Thymus (tissue), 11 donors: Measurements from ENCODE around the gene SLC52A1. TPM values are rescaled to one million over a fixed set of nuclear protein-coding genes. Genes with fewer than 3 reads are reported as not detected.

Experiments
- DNase-seq, 9 donors: peaks; one replicate each; pipeline ENCODE4 v3.0.0-alpha.2; 2013; ENCODE audit warnings: low spot score in 9 of 9, low read depth in 6 of 9, missing footprints in 1 of 9
- H3K27ac ChIP-seq, 2 donors: one replicate each; pipeline ENCODE4 v1.5.1; 2013; ENCODE audit warnings: control low read depth in 1 of 2, low read depth in 1 of 2, low read length in 1 of 2, mild to moderate bottlenecking in 1 of 2, moderate library complexity in 1 of 2
- H3K27me3 ChIP-seq, 2 donors: one replicate each; pipeline ENCODE4 v1.5.1; 2013; ENCODE audit warnings: low read length in 1 of 2; ENCODE audit not compliant: control insufficient read depth in 2 of 2, insufficient read depth in 1 of 2
- H3K36me3 ChIP-seq, 2 donors: one replicate each; pipeline ENCODE4 v1.5.1; 2013; ENCODE audit warnings: low read length in 1 of 2, mild to moderate bottlenecking in 1 of 2, moderate library complexity in 1 of 2; ENCODE audit not compliant: control insufficient read depth in 2 of 2, insufficient read depth in 2 of 2
- H3K4me1 ChIP-seq, 2 donors: one replicate each; pipeline ENCODE4 v1.5.1; 2013; ENCODE audit warnings: low read length in 2 of 2; ENCODE audit not compliant: control insufficient read depth in 2 of 2, insufficient read depth in 2 of 2
- H3K4me3 ChIP-seq, 2 donors: one replicate each; pipeline ENCODE4 v1.5.1; 2013; ENCODE audit warnings: low read length in 2 of 2, control low read depth in 1 of 2, mild to moderate bottlenecking in 1 of 2
- H3K9me3 ChIP-seq, 2 donors: one replicate each; pipeline ENCODE4 v1.5.1; 2013; ENCODE audit warnings: low read length in 1 of 2, mild to moderate bottlenecking in 1 of 2; ENCODE audit not compliant: control insufficient read depth in 2 of 2, insufficient read depth in 1 of 2
- WGBS: extraction: QIAGEN DNeasy Blood & Tissue Kit; methylation state at CpG from one replicate; pipeline ENCODE4 v1.1.7; 2013; 5-methylcytosine and 5-hydroxymethylcytosine counted together
- polyA plus RNA-seq: library from polyadenylated mRNA; stranded (reverse); fragments of 200-250 nt; gene quantifications from one replicate; pipeline ENCODE4 v1.2.3, GENCODE V29; 2013
- total RNA-seq: library from RNA; stranded (reverse); fragments of 120-200 nt; gene quantifications from one replicate; pipeline ENCODE4 v1.2.4, GENCODE V29; 2013
- donor health status: healthy.

SLC52A1 gene
- total and polyA plus RNA-seq, 2 donors: 0.80 to 0.96 TPM

DNA sequence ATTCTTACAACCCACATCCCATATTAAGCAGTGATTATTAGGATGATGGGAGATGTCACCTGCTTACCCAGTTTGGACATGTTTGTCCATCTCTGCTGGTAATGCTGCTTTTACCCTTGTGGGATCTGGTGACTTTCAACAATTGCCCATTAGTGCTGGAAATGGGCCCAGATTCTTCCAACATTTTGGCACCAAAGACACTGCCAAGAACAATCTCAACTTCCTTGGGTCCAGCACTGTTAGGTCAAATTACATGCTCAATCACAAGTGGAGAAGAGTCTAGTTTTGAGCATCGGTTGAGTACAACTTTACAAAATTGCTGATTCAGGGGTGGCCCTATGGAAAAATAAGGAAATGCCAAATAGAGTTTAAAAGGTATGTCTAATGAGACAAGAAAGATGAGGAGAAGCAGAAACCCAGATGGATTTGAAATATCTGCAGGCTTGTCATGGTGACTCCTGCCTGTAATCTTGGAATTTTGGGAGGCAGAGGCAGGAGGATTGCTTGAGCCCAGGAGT, 30.1 kb upstream of the SLC52A1 start:
- Histone ChIP-seq H3K9me3 (no peaks in the 10 kb centered on the region), H3K4me1 (no peaks in the 10 kb centered on the region), H3K27me3 (peaks cover 0 to 2% of the 10 kb centered on the region in 2 donors), H3K27ac (no peak overlapping the region), H3K36me3 (no peaks in the 10 kb centered on the region), H3K4me3 (no peak overlapping the region)
- WGBS: 81% methylated on average over 1 of the region's 1 CpG
- no peak for DNase-seq

DNA sequence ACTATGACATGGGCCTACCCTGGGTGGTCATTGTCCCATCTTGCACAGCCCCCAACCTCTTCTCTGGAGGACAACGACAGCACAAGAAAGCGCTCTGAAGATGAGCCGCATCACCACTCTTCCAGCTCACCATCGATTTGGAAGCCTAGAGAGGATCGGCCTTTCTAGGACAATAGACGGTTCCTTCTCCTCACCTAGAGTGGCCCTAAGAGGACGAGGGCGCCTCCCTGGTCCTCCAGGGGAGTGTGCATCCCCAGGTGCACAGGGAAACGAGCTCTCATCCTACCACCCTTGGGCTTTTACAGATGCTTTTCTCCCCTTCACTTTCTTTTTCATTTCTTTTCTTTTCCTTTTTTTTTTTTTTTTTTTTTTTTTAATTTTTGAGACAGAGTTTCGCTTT, 20.3 kb upstream of the SLC52A1 start:
- H3K4me3 ChIP-seq: no peak overlapping the region

DNA sequence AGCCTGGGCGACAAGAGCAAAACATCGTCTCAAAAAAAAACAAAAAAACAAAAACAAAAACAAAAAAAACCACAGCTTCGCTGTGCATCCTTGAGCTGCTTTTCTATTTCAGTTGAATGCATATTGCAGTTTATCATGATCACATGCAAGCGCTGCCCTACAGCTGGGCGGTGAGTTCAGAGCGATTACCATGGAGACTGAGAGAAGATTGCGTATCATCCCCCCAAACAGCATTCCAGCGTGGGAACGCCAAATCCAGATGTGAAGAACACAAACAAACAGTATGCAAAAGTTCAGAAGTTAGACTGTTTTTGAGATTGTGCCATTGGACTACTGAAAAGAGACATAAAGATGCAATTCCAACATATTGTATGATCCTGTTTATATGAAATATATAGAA, 15.1 kb upstream of the SLC52A1 start:
- no peaks in the 10 kb centered on the region for H3K36me3 ChIP-seq
- H3K9me3 ChIP-seq: no peaks in the 10 kb centered on the region
- DNase-seq: no peak
- peaks cover 0 to 12% of the 10 kb centered on the region in 2 donors for H3K4me1 ChIP-seq
- no peak overlapping the region for H3K4me3 ChIP-seq
- no peak overlapping the region for H3K27ac ChIP-seq
- 77% methylated on average over 9 of the region's 9 CpGs for WGBS
- H3K27me3 ChIP-seq: no peaks in the 10 kb centered on the region

More for the DNA sequence above, 20.3 kb upstream of the SLC52A1 start:
- Histone ChIP-seq H3K36me3 (no peaks in the 10 kb centered on the region), H3K27ac (no peak overlapping the region), H3K9me3 (no peaks in the 10 kb centered on the region), H3K27me3 (no peaks in the 10 kb centered on the region), H3K4me1 (no peaks in the 10 kb centered on the region)
- DNase-seq: no peak
- WGBS: 95% methylated on average over 10 of the region's 10 CpGs

- 72% methylated on average over 5 of the region's 5 CpGs for whole genome bisulfite sequencing
- Histone ChIP-seq H3K4me3 (no peak overlapping the region), H3K27me3 (no peaks in the 10 kb centered on the region), H3K27ac (peak overlapping the region; percentile 47 to 77), H3K9me3 (no peaks in the 10 kb centered on the region), H3K4me1 (peaks cover 0 to 12% of the 10 kb centered on the region in 2 donors), H3K36me3 (no peaks in the 10 kb centered on the region)
- peak in 5 of 9 donors; percentile 30 to 76 (median 48) for DNase-seq
Measured at GRCh38 chr17:5049314-5049841, 14.2 kb upstream of the SLC52A1 start.

GRCh38 chr17:5047446-5047845, 12.2 kb upstream of the SLC52A1 start:
- Histone ChIP-seq H3K4me1 (peaks cover 0 to 14% of the 10 kb centered on the region in 2 donors), H3K4me3 (no peak overlapping the region), H3K36me3 (no peaks in the 10 kb centered on the region), H3K9me3 (no peaks in the 10 kb centered on the region), H3K27me3 (no peaks in the 10 kb centered on the region), H3K27ac (no peak overlapping the region)
- no peak for DNase-seq
- WGBS: 68% methylated on average over 2 of the region's 2 CpGs

GRCh38 chr17:5045496-5045895, 10.3 kb upstream of the SLC52A1 start:
- DNase-seq: no peak
- no peaks in the 10 kb centered on the region for H3K36me3 ChIP-seq
- no peaks in the 10 kb centered on the region for H3K9me3 ChIP-seq
- no peak overlapping the region for H3K27ac ChIP-seq
- H3K4me3 ChIP-seq: no peak overlapping the region
- no peaks in the 10 kb centered on the region for H3K27me3 ChIP-seq
- peaks cover 0 to 22% of the 10 kb centered on the region in 2 donors for H3K4me1 ChIP-seq
- 54% methylated on average over 6 of the region's 6 CpGs for WGBS

- no peak overlapping the region for H3K27ac ChIP-seq
- H3K4me3 ChIP-seq: no peak overlapping the region
- H3K4me1 ChIP-seq: peaks cover 0 to 15% of the 10 kb centered on the region in 2 donors
- H3K36me3 ChIP-seq: no peaks in the 10 kb centered on the region
- no peaks in the 10 kb centered on the region for H3K9me3 ChIP-seq
- no peak for DNase-seq
- H3K27me3 ChIP-seq: no peaks in the 10 kb centered on the region
- WGBS: 96% methylated on average over 5 of the region's 5 CpGs
Measured at GRCh38 chr17:5044630-5045029, 9.4 kb upstream of the SLC52A1 start.

DNA sequence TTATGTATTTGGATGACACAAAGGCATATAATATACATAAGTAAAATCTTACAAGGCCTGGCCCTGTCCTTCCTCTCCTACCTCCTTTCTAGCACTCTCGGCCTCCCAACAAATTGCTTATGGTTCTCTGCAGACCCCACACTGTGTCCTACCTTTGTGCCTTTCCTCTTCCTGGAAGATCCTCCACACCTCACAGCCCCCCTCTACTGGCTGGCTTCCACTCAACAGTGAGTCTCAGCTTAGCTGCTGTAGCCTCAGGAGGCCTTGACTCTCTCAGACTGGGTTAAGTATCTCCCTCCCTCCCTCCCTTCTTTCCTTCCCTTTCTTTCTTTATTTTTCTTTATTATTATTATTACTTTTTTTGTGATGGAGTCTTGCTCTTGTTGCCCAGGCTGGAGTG, 8.3 kb upstream of the SLC52A1 start:
- Histone ChIP-seq H3K4me1 (peaks cover 0 to 10% of the 10 kb centered on the region in 2 donors), H3K27me3 (no peaks in the 10 kb centered on the region), H3K9me3 (no peaks in the 10 kb centered on the region), H3K36me3 (no peaks in the 10 kb centered on the region), H3K4me3 (no peak overlapping the region), H3K27ac (no peak overlapping the region)
- WGBS: 100% methylated on average over 1 of the region's 1 CpG
- no peak for DNase-seq

DNA sequence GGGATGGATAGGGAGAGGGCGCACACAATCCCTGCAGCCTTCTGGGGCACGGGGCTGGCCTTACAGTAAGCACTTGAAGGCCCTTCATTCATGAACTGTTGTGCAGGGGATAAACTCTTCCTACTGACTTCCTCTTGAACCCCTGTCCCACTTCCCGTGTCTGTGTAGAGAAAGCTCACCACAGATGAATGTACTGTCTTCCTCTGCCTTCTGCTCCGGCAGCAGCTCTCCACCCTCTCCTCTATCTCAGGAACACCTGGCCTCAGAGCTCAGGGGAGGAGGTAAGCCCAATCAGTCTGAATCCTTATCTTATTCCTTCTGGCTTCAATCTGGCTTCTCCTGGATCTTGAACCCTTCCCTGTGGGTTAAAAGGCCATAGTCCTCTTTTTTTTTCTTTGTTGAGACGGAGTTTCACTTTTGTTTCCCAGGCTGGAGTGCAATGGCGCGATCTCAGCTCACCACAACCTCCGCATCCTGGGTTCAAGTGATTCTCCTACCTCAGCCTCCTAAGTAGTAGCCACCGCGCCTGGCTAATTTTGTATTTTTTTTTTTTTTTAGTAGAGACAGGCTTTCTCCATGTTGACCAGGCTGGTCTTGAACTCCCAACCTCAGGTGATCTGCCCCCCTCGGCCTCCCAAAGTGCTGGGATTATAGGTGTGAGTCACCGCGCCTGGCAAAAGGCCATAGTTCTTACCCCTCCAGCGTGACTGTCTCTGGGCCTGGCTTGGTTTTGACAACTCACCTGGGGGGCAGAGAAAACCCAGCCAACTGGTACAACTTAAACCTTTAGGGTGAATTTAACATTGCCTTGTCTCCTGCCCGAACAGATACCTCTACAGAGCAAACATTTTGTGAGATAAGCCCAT, 7.2 kb upstream of the SLC52A1 start:
- peaks cover 0 to 10% of the 10 kb centered on the region in 2 donors for H3K4me1 ChIP-seq
- H3K27ac ChIP-seq: peak overlapping the region; percentile 22 to 58
- no peak overlapping the region for H3K4me3 ChIP-seq
- H3K9me3 ChIP-seq: no peaks in the 10 kb centered on the region
- no peaks in the 10 kb centered on the region for H3K27me3 ChIP-seq
- DNase-seq: peak in 3 of 9 donors; percentile 28 to 67 (median 40)
- WGBS: 82% methylated on average over 15 of the region's 15 CpGs
- no peaks in the 10 kb centered on the region for H3K36me3 ChIP-seq
